Suprapubic skin (tissue), 4 donors: ENCODE data around the gene SLC2A1. TPM values are rescaled to one million over a fixed set of nuclear protein-coding genes. Genes with fewer than 3 reads are reported as not detected.
A peak's percentile ranks its signal among the peaks of the same experiment; 100 is the strongest.

Experiments used
- DNase-seq, 2 donors: peaks; one replicate each; pipeline ENCODE4 v3.0.0-alpha.2; 2019; ENCODE audit warnings: low spot score in 2 of 2
- H3K27ac ChIP-seq: fragments of 200-600 bp; sonication (generic); one replicate; pipeline ENCODE4 v1.5.1; 2019
- H3K27me3 ChIP-seq: fragments of 200-600 bp; sonication (generic); one replicate; pipeline ENCODE4 v1.5.1; 2019
- H3K36me3 ChIP-seq: fragments of 200-600 bp; sonication (generic); one replicate; pipeline ENCODE4 v1.5.1; 2019
- H3K4me1 ChIP-seq: fragments of 200-600 bp; sonication (generic); one replicate; pipeline ENCODE4 v1.5.1; 2019
- H3K4me3 ChIP-seq: fragments of 200-600 bp; sonication (generic); one replicate; pipeline ENCODE4 v1.5.1; 2019; ENCODE audit warnings: mild to moderate bottlenecking
- H3K9me3 ChIP-seq: fragments of 200-600 bp; sonication (generic); one replicate; pipeline ENCODE4 v1.5.1; 2019
- EP300 ChIP-seq: sonication (generic); formaldehyde crosslinking; IDR thresholded peaks from one replicate; pipeline ENCODE4 v1.6.1; 2017; ENCODE audit warnings: antibody characterized with exemption
- POLR2A ChIP-seq, 2 donors: fragments of 450-650 bp; IDR thresholded peaks; one replicate each; pipeline ENCODE4 v1.6.1; 2017; ENCODE audit warnings: antibody characterized with exemption in 2 of 2, mild to moderate bottlenecking in 2 of 2, moderate library complexity in 2 of 2
- POLR2AphosphoS5 ChIP-seq, 3 donors: sonication (generic); formaldehyde crosslinking; IDR thresholded peaks; one replicate each; pipeline ENCODE4 v1.6.1; 2017; ENCODE audit warnings: antibody characterized with exemption in 3 of 3
- WGBS: methylation state at CpG from one replicate; pipeline ENCODE4 v1.1.5; 2018; 5-methylcytosine and 5-hydroxymethylcytosine counted together
- total RNA-seq, 4 donors: library from RNA; depleted of rRNA; stranded (reverse); fragments of >200 nt; gene quantifications; one replicate each; pipeline ENCODE4 v1.1.0, GENCODE V29; 2016
- TF ChIP-seq, protein P1 (sequence below), 2 donors: fragments of 200-600 bp in 1 of 2; fragments of 450-650 bp in 1 of 2; sonication (generic) in 1 of 2; IDR thresholded peaks; one replicate each; pipeline ENCODE4 v1.5.1; 2016 to 2019; ENCODE audit warnings: antibody characterized with exemption in 2 of 2, mild to moderate bottlenecking in 1 of 2, moderate library complexity in 1 of 2

SLC2A1 gene
- total RNA-seq, 4 donors from 2014 or later, result 466 to 1,239 (median 686) TPM

- no peaks in the 10 kb centered on the region for H3K36me3 ChIP-seq
- H3K4me3 ChIP-seq, result peak overlapping the region; percentile 73
- TF ChIP-seq, protein P1, sequence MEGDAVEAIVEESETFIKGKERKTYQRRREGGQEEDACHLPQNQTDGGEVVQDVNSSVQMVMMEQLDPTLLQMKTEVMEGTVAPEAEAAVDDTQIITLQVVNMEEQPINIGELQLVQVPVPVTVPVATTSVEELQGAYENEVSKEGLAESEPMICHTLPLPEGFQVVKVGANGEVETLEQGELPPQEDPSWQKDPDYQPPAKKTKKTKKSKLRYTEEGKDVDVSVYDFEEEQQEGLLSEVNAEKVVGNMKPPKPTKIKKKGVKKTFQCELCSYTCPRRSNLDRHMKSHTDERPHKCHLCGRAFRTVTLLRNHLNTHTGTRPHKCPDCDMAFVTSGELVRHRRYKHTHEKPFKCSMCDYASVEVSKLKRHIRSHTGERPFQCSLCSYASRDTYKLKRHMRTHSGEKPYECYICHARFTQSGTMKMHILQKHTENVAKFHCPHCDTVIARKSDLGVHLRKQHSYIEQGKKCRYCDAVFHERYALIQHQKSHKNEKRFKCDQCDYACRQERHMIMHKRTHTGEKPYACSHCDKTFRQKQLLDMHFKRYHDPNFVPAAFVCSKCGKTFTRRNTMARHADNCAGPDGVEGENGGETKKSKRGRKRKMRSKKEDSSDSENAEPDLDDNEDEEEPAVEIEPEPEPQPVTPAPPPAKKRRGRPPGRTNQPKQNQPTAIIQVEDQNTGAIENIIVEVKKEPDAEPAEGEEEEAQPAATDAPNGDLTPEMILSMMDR (IDR thresholded peaks at IDR 0.05), result no peak
- TF ChIP-seq EP300 (no peak), POLR2AphosphoS5 (IDR thresholded peaks at IDR 0.05) (no peak), POLR2A (IDR thresholded peaks at IDR 0.05) (no peak)
- no peaks in the 10 kb centered on the region for H3K9me3 ChIP-seq
- WGBS, result 47% methylated on average over 3 of the region's 3 CpGs
- DNase-seq, result no peak
- peak overlapping the region; percentile 93 for H3K27ac ChIP-seq
- peaks cover 58% of the 10 kb centered on the region for H3K4me1 ChIP-seq
- no peaks in the 10 kb centered on the region for H3K27me3 ChIP-seq
Measured at GRCh38 chr1:42956739-42957138, 1.9 kb downstream of the SLC2A1 start.

GRCh38 chr1:42955311-42956063 lies 3.2 kb downstream of the SLC2A1 start:
- Histone ChIP-seq H3K4me1 (peaks cover 59% of the 10 kb centered on the region), H3K27ac (no peak overlapping the region), H3K27me3 (no peaks in the 10 kb centered on the region), H3K36me3 (no peaks in the 10 kb centered on the region), H3K9me3 (no peaks in the 10 kb centered on the region), H3K4me3 (peak overlapping the region; percentile 73)
- no peak for DNase-seq
- TF ChIP-seq, protein P1 (IDR thresholded peaks at IDR 0.05), result no peak
- TF ChIP-seq EP300 (no peak), POLR2A (IDR thresholded peaks at IDR 0.05) (no peak), POLR2AphosphoS5 (IDR thresholded peaks at IDR 0.05) (no peak)
- WGBS, result 56% methylated on average over 16 of the region's 16 CpGs

GRCh38 chr1:42953182-42954180 lies 5.2 kb downstream of the SLC2A1 start:
- TF ChIP-seq POLR2AphosphoS5 (IDR thresholded peaks at IDR 0.05), result no peak
- H3K27ac ChIP-seq, result peak overlapping the region; percentile 51
- H3K9me3 ChIP-seq, result no peaks in the 10 kb centered on the region
- no peaks in the 10 kb centered on the region for H3K36me3 ChIP-seq
- H3K27me3 ChIP-seq, result no peaks in the 10 kb centered on the region
- whole genome bisulfite sequencing, result 69% methylated on average over 4 of the region's 13 CpGs
- peaks cover 72% of the 10 kb centered on the region for H3K4me1 ChIP-seq
- DNase-seq, result no peak
- H3K4me3 ChIP-seq, result peak overlapping the region; percentile 8

DNA sequence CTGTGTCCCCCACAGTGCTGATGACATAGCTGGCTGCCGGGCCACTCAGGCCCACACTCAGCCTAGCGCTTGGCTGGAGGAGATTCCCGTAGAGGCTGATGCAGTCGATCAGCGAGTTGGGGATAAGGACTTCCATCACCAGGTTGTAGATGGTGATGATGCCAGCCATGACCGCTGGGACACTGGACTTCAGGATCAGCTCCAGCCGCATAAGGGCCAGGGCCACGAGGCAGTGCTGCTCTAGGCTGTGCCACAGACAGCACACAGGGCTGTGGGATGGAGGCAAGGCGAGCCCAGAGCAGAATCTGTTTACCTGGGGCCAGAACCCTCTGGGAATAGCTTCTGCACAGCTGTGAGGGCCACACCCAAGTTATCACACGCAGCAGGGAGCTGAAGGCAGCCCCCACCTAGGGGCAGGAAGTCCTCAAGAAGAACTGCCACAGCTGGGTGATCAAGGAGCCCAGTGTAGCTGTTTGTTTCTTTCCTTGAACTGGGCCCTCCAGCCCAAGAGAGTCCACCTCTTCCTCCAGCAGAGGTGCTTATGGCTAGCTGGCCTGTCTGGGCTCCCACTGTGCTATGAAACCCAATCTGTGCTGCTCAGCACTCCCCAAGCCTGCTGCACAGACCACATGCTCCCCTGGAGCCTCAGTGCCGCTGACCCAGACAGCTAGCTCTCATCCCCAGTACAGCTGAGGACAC lies 6.2 kb downstream of the SLC2A1 start:
- DNase-seq, result no peak
- H3K36me3 ChIP-seq, result no peaks in the 10 kb centered on the region
- peak overlapping the region; percentile 8 for H3K4me3 ChIP-seq
- no peaks in the 10 kb centered on the region for H3K27me3 ChIP-seq
- H3K4me1 ChIP-seq, result peaks cover 78% of the 10 kb centered on the region
- no peaks in the 10 kb centered on the region for H3K9me3 ChIP-seq
- TF ChIP-seq, protein P1 (IDR thresholded peaks at IDR 0.05), result no peak
- TF ChIP-seq POLR2AphosphoS5 (IDR thresholded peaks at IDR 0.05) (no peak), EP300 (no peak), POLR2A (IDR thresholded peaks at IDR 0.05) (no peak)
- H3K27ac ChIP-seq, result peak overlapping the region; percentile 51
- WGBS, result 73% methylated on average over 6 of the region's 11 CpGs

DNA sequence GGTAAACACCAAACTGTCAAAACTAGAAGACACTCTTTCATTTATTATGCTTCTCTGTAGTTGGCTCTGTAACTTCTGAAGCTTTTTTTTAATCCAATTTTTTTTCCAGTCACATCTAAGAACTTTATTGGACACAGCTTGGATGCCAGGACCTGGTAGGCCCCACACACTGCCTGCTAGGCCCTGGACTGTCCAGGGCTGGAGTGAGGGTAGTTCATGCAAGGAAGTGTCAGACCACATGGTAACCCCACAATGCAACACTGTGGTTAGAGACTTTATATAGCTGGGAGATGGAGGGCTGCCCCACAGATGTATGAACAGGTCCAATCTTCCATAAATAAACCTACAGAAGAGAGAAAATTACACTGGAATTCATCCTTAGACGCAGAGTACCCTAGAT lies 7.1 kb downstream of the SLC2A1 start:
- peaks cover 77% of the 10 kb centered on the region for H3K4me1 ChIP-seq
- H3K4me3 ChIP-seq, result no peak overlapping the region
- no peaks in the 10 kb centered on the region for H3K27me3 ChIP-seq
- no peaks in the 10 kb centered on the region for H3K9me3 ChIP-seq
- no peak overlapping the region for H3K27ac ChIP-seq
- TF ChIP-seq, protein P1 (IDR thresholded peaks at IDR 0.05), result no peak
- TF ChIP-seq POLR2AphosphoS5 (IDR thresholded peaks at IDR 0.05), result no peak
- TF ChIP-seq EP300, result no peak
- no peak for TF ChIP-seq POLR2A (IDR thresholded peaks at IDR 0.05)
- WGBS, result 85% methylated on average over 1 of the region's 1 CpG
- no peak for DNase-seq
- H3K36me3 ChIP-seq, result no peaks in the 10 kb centered on the region
